HEK293 (cell line): ENCODE data around the gene FOXP4.

Source experiments
- CTCF ChIA-PET: fragments of 350-600 bp; formaldehyde crosslinking; extraction: SDS; loops from one replicate; lab custom pipeline; 2021; ENCODE audit warnings: antibody characterized with exemption; lab: Yijun Ruan, JAX
- POLR2A ChIA-PET: fragments of 300-600 bp; formaldehyde crosslinking; extraction: SDS; loops from one replicate; lab custom pipeline; 2020; ENCODE audit warnings: antibody characterized with exemption, inconsistent platforms; lab: Yijun Ruan, JAX
- H3K27ac ChIP-seq: fragments of 200-500 bp; sonication (Bioruptor generic); 2 replicates; pipeline ENCODE4 v1.5.1; 2014; ENCODE audit warnings: low read depth, low read length, control low read depth, inconsistent platforms; ENCODE audit errors: extremely low read depth
- H3K36me3 ChIP-seq, 2 experiments: fragments of 200-500 bp in 1 of 2; sonication (Bioruptor generic) in 1 of 2; 1 replicate in 1 of 2; 2 replicates in 1 of 2; pipeline ENCODE4 v1.5.1; 2014 to 2017; ENCODE audit warnings: inconsistent platforms in 2 of 2, low read length in 2 of 2; ENCODE audit not compliant: control insufficient read depth in 2 of 2, insufficient read depth in 1 of 2
- H3K4me1 ChIP-seq: fragments of 200-500 bp; sonication (Bioruptor generic); 2 replicates; pipeline ENCODE4 v1.5.1; 2014; ENCODE audit warnings: mild to moderate bottlenecking, low read length, inconsistent platforms; ENCODE audit not compliant: control insufficient read depth, insufficient read depth
- H3K4me3 ChIP-seq: 2 replicates; pipeline ENCODE4 v1.5.1; 2011; ENCODE audit warnings: low read depth, mild to moderate bottlenecking, control low read depth, low read length, moderate library complexity
- H3K9me3 ChIP-seq: fragments of 200-500 bp; sonication (Bioruptor generic); 2 replicates; pipeline ENCODE4 v1.5.1; 2014; ENCODE audit warnings: low read depth, low read length, inconsistent platforms; ENCODE audit not compliant: control insufficient read depth, insufficient read depth
- PRDM1 ChIP-seq: fragments of 450-650 bp; formaldehyde crosslinking; IDR thresholded peaks from 2 replicates; pipeline ENCODE4; 2016; ENCODE audit warnings: missing biosample characterization, missing genetic modification characterization
- PRDM2 ChIP-seq: fragments of 450-650 bp; formaldehyde crosslinking; IDR thresholded peaks from 2 replicates; pipeline ENCODE4 v1.5.1; 2016; ENCODE audit warnings: missing biosample characterization, missing genetic modification characterization, borderline replicate concordance
- RBAK ChIP-seq: fragments of 450-650 bp; formaldehyde crosslinking; IDR thresholded peaks from 2 replicates; pipeline ENCODE4 v1.5.1; 2016; ENCODE audit warnings: missing biosample characterization, missing genetic modification characterization
- SALL2 ChIP-seq: fragments of 450-650 bp; formaldehyde crosslinking; IDR thresholded peaks from 2 replicates; pipeline ENCODE4 v1.5.0; 2017; ENCODE audit warnings: missing biosample characterization, mild to moderate bottlenecking, missing genetic modification characterization, borderline replicate concordance
- SETDB1 ChIP-seq: IDR thresholded peaks from one replicate; pipeline ENCODE4 v1.6.1; 2017; ENCODE audit warnings: mild to moderate bottlenecking, low read length, moderate library complexity, mixed read lengths; ENCODE audit not compliant: insufficient read length
- YY1 ChIP-seq: fragments of 450-650 bp; formaldehyde crosslinking; IDR thresholded peaks from 2 replicates; pipeline ENCODE4 v1.5.1; 2018; ENCODE audit warnings: missing biosample characterization, missing genetic modification characterization
- ZBTB7A ChIP-seq: fragments of 450-650 bp; formaldehyde crosslinking; IDR thresholded peaks from 2 replicates; pipeline ENCODE4 v1.5.1; 2016; ENCODE audit warnings: low read depth, missing biosample characterization, missing genetic modification characterization
- ZFP41 ChIP-seq: fragments of 450-650 bp; formaldehyde crosslinking; IDR thresholded peaks from 2 replicates; pipeline ENCODE4 v1.5.1; 2016; ENCODE audit warnings: missing biosample characterization, missing genetic modification characterization, borderline replicate concordance
- ZNF211 ChIP-seq: fragments of 450-650 bp; formaldehyde crosslinking; IDR thresholded peaks from 2 replicates; pipeline ENCODE4 v1.5.1; 2016; ENCODE audit warnings: low read depth, missing biosample characterization, missing genetic modification characterization
- ZNF223 ChIP-seq: fragments of 450-650 bp; formaldehyde crosslinking; IDR thresholded peaks from 2 replicates; pipeline ENCODE4 v1.5.1; 2016; ENCODE audit warnings: missing biosample characterization, missing genetic modification characterization
- ZNF335 ChIP-seq: fragments of 450-650 bp; formaldehyde crosslinking; conservative IDR thresholded peaks from 2 replicates; pipeline ENCODE4 v1.5.1; 2016; ENCODE audit warnings: missing biosample characterization, missing genetic modification characterization
- ZNF362 ChIP-seq: fragments of 450-650 bp; formaldehyde crosslinking; IDR thresholded peaks from 2 replicates; pipeline ENCODE4 v1.5.1; 2016; ENCODE audit warnings: missing biosample characterization, missing genetic modification characterization
- ZNF404 ChIP-seq: fragments of 450-650 bp; formaldehyde crosslinking; IDR thresholded peaks from 2 replicates; pipeline ENCODE4 v1.5.1; 2017; ENCODE audit warnings: missing biosample characterization, missing genetic modification characterization
- ZNF433 ChIP-seq: fragments of 450-650 bp; formaldehyde crosslinking; IDR thresholded peaks from 2 replicates; pipeline ENCODE4 v1.5.1; 2016; ENCODE audit warnings: missing biosample characterization, missing genetic modification characterization, low read depth
- ZNF510 ChIP-seq: fragments of 450-650 bp; formaldehyde crosslinking; IDR thresholded peaks from 2 replicates; pipeline ENCODE4 v1.5.1; 2018; ENCODE audit warnings: mild to moderate bottlenecking, missing genetic modification characterization, missing biosample characterization; ENCODE audit not compliant: insufficient replicate concordance
- ZNF521 ChIP-seq: fragments of 450-650 bp; formaldehyde crosslinking; IDR thresholded peaks from 2 replicates; pipeline ENCODE4 v1.5.1; 2017; ENCODE audit warnings: missing biosample characterization, mild to moderate bottlenecking, missing genetic modification characterization
- ZNF639 ChIP-seq: fragments of 450-650 bp; formaldehyde crosslinking; IDR thresholded peaks from 2 replicates; pipeline ENCODE4 v1.5.1; 2016; ENCODE audit warnings: missing biosample characterization, missing genetic modification characterization
- ZNF707 ChIP-seq: fragments of 450-650 bp; formaldehyde crosslinking; IDR thresholded peaks from 2 replicates; pipeline ENCODE4 v1.5.1; 2016; ENCODE audit warnings: missing biosample characterization, missing genetic modification characterization
- ZNF76 ChIP-seq: fragments of 450-650 bp; formaldehyde crosslinking; IDR thresholded peaks from 2 replicates; pipeline ENCODE4; 2016; ENCODE audit warnings: low read depth, missing biosample characterization, missing genetic modification characterization, borderline replicate concordance
- ZNF777 ChIP-seq: fragments of 450-650 bp; formaldehyde crosslinking; IDR thresholded peaks from 2 replicates; pipeline ENCODE4 v1.5.1; 2017; ENCODE audit warnings: missing biosample characterization, missing genetic modification characterization, borderline replicate concordance
- ZNF830 ChIP-seq: fragments of 450-650 bp; IDR thresholded peaks from 2 replicates; pipeline ENCODE4 v1.5.0; 2018; ENCODE audit warnings: missing biosample characterization, missing genetic modification characterization, low read depth, mild to moderate bottlenecking, moderate library complexity
- ZSCAN30 ChIP-seq: fragments of 450-650 bp; IDR thresholded peaks from 2 replicates; pipeline ENCODE4 v1.5.1; 2018; ENCODE audit warnings: missing biosample characterization, mild to moderate bottlenecking, missing genetic modification characterization, moderate library complexity

FOXP4 gene

GRCh38 chr6:41647061-41647511, 100.9 kb downstream of the FOXP4 start:
- no peak overlapping the region for H3K27ac ChIP-seq
- H3K4me1 ChIP-seq: no peaks in the 10 kb centered on the region
- H3K9me3 ChIP-seq: no peaks in the 10 kb centered on the region
- POLR2A ChIA-PET: interaction anchor here (1.1 kb wide), 1 partner anchor 50 kb away, joined by 3 read pairs; no protein-coding TSS in a partner anchor
- CTCF ChIA-PET: interaction anchor here (0.6 to 1.6 kb wide), 5 partner anchors 15 to 340 kb away, joined by 3 to 7 read pairs (median 4); no protein-coding TSS in a partner anchor
- no peak for TF ChIP-seq ZNF433 (tag by site-specific recombination)
- no peak for TF ChIP-seq PRDM2
- no peak for TF ChIP-seq PRDM1 (tag by site-specific recombination)
- TF ChIP-seq ZNF76 (tag by site-specific recombination): no peak
- no peak for TF ChIP-seq RBAK
- no peak for TF ChIP-seq ZFP41 (tag by site-specific recombination)
- no peak for TF ChIP-seq ZNF404 (tag by site-specific recombination)
- no peak for TF ChIP-seq ZNF362 (tag by site-specific recombination)
- TF ChIP-seq ZNF777: no peak
- no peak for TF ChIP-seq ZNF335 (tag by site-specific recombination)
- no peak for TF ChIP-seq SALL2 (tag by site-specific recombination)
- no peak for TF ChIP-seq ZNF223 (tag by site-specific recombination)
- no peak for TF ChIP-seq ZNF830 (tag by site-specific recombination)
- no peak for TF ChIP-seq ZNF521 (tag by site-specific recombination)
- no peak for TF ChIP-seq ZBTB7A (tag by site-specific recombination)
- no peak for TF ChIP-seq SETDB1
- no peaks in the 10 kb centered on the region for H3K36me3 ChIP-seq
- no peak overlapping the region for H3K4me3 ChIP-seq

- Histone ChIP-seq H3K4me3 (no peak overlapping the region), H3K9me3 (no peaks in the 10 kb centered on the region), H3K4me1 (no peaks in the 10 kb centered on the region), H3K36me3 (no peaks in the 10 kb centered on the region), H3K27ac (no peak overlapping the region)
- ChIA-PET CTCF (interaction anchor here (0.5 to 1.6 kb wide), 9 partner anchors 14 to 580 kb away, joined by 3 to 4 read pairs (median 3); no protein-coding TSS in a partner anchor), POLR2A (interaction anchor here (0.6 to 1.1 kb wide), 3 partner anchors 23 to 1543 kb away, joined by 3 read pairs; no protein-coding TSS in a partner anchor)
- TF ChIP-seq ZNF211 (no peak), ZNF510 (no peak), ZNF639 (tag by site-specific recombination) (no peak), YY1 (tag by site-specific recombination) (no peak), ZNF707 (no peak), ZSCAN30 (no peak)
Observed at GRCh38 chr6:41648070-41648585, 101.9 kb downstream of the FOXP4 start.
